ENCODE results near the gene FEM1B. TPM values are rescaled to one million over a fixed set of nuclear protein-coding genes. Genes with fewer than 3 reads are reported as not detected.
"Not testable (repeated sequence)": the region's sequence is repeated elsewhere in the genome, so short reads cannot be mapped to it uniquely, and the experiment has no call there.

Gene FEM1B
- total RNA-seq = 70.7 TPM

DNA sequence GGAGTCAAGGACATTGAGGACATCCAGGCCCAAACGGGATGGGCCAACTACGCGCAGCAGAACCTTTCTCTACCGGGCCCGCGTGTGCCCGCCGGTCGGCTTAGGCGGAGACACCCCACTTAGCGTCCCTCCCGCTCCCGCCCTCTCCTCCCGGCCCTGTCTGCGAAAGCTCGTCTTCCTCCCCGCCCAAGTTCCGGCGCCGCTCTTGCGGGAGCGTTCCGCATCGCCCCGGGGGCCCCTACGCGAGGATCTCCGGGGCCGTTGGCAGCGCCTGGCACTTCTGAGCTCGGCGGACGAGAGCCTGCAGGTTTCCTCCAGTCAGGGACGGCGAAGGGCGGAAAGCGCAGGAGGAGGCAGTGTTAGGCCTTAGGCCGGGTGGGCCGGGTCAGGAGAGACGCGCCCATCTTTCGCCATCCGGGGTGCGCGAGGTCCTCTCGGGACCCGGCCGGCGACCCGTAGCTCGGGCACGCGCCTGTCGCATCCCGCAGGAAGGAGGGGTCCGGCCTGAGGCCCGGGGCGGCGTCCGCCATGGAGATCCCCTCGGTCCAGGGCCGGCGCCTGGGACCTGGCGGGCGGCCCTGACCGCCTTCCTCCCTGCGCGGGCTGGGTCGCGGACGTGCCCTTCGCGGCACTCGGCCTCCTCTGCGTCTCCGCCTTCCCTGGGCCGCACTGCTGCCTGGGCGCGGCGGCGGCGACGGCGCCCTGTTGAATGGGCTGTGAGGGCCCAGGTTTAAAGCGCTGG is at the start of gene FEM1B:
Gene FEM1B, plus strand, starts transcription at position 143 of the 742 bp plus-strand sequence. CDS start 673 bp downstream, outside the sequence.
- DNase-seq = peak; percentile 93

DNA sequence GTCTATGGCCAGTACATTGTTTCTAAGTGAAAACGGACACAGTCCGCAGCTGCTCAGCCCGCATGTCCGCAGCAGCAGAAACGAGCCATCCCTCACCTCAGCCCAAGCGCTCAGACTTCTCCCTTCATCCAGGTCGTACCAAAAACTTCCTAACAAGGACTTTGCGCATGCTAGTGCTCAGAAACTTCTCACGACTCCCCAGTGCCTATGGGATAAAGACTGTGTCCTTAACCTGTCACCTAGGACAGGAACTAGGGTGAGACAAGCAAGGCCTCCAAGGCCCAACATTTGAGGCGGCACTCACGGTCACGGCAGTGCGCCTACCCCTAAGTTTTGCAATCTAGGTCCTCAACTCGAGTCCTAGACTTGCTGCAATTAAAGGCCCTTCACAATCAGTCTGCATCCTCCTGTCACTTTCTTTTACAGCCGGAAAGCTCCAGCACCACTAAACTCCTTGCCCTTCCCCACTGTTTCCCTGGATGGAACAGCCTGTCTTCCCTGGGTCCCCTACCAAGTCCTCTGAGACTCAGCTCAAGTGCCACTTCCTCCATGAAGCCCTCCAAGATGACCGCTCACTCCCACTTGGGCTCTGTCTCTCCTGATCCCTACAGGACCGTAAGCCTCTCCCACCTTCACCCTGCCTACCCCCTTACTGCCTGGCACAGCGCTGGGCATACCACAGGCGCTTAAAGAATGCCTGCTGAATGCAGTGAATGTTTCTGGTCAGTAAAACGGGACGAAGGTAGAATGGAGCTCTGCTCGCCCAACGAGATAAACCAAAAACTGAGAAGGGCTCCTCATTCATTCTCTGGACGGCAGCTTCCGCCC is 49.2 kb upstream of the FEM1B start:
- DNase-seq = no peak

DNA sequence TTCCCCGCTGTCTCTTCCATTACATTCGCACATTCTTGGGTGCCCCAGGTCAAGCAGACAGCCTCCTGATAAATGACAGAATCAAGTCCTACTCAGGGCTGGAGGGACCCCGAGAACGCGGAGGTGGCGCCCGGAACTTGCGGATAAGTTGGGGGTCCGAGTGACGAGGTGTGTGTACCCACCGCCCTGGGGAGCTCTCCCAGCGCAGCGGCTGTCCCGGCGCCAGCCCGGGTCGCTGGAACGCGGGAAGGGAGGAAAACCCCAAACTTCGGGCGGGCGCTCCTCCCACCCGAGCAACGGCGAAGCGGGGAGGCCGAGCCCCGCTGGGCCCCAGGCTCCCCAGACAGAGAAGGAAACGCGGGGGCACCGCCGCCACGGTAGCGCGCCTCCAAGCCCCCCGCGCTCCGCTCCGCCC is 48.6 kb upstream of the FEM1B start:
- no peak for DNase-seq

DNA sequence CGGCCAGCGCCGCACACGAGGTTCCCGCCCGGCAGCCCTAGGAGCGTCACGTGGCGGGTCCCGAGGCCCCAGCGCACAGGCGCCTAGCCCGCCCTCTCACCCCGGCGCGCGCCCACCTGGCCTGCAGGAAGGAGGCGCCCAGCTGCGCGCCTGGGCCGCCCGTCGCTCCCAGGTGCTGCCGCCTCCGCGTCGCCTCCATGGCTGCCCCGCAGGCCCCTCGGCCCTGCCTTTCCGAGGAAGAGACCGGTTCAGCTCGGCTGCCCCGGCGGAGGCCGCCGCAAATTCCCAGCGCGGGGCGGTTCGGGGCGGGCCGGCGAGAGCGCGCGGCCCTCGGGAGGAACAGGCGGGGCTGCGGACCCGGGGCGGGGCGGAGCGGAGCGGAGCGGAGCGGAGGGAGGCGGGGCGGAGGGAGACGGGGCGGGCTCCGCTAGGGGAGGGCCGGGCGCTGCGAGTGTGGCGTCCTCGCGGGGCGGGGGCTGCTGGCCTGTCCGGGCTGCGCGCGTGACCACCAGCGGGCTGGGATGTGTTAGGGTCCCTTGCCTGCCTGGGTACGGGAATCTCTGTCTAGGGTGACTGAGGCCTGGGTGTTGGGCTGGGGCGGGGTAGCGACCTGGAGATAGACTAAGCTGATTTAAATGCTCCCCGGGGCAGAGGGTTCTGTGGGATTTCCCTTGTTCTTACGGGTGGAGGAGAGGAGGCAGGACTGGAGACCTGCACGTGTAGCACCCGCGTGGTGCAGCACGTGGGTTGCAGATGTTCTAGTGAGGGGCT is 48.0 kb upstream of the FEM1B start, which contains the start of gene CLN6:
Gene CLN6, minus strand, starts transcription at position 343 of the 771 bp plus-strand sequence. Its CDS starts 144 bp downstream, at position 199.
- peak; percentile 77 for DNase-seq

DNA sequence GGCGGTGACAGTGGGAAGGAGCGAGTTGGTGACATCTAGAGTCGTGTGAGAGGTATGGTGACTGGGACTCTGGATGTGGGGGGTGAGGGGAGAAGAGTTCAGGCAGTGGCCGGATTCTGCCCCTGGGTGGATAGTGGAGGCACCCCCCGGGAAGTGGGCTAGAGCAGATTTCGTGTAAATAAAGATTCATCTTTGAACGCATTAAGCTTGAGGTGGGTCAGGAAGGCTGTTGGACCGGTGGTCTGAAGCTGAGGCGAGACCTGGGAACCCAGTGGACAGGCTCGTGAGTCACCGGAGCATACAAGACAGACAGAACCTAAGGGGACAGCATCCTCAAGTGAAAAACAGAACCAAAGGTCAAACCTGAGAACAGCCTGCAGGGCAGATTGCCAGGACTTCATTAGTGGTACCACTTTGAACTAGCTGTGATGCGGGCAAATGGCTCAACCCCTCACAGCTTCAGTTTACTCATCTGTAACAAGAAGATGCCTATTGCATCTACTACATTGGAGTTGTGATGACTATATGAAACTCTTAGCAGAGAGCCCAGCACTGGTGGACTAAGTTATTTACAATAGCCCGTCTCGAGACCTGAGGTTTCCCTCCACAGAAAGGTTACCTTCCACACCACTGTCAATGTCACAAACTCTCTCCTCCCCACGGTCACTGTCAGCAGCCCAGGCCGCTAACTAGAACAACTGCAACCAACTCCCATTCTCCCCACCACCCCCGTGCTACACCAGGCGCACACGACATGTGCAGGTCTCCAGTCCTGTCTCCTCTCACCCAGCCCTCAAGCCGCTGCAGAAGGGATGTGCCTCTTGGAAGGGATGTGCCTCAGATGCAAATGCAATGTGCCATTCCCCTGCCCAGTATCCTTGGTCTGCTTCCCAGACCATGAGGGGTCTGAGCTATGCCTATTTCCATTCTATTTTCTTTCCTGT is 47.1 kb upstream of the FEM1B start:
- DNase-seq = no peak

DNA sequence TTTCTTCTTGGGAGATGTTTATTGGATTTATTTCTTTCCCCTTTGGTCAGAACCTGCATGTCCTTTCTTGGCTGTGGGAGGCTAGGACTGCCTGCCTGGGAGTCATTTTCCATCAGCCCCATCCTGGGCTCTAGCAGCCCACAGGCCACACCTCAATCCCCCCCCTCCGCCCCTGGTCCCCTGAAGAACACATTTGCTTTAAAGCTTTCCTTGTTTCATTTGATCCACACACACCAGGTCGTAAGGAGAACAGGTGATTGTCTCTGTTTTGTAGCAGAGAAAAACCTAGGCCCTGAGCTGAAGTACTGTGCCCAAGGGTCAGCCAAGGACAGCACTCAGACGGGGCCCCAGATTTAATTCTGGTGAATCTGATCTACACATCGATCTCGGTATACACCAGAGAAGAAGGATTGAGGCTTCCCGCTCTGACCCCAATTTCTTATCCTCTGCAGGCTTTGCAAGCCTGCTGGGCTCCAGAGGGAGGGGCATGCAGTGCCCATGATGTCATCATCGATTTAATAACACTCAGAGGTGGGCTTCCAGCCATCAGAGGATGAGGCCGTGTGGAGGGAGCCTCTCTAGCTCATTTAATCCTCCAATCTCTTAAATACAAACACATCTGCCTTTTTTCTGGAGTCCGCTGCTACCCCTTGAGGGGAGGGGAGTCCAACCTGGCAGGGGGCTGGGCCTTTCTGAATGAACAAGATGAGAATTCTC is 46.3 kb upstream of the FEM1B start:
- no peak for DNase-seq

DNA sequence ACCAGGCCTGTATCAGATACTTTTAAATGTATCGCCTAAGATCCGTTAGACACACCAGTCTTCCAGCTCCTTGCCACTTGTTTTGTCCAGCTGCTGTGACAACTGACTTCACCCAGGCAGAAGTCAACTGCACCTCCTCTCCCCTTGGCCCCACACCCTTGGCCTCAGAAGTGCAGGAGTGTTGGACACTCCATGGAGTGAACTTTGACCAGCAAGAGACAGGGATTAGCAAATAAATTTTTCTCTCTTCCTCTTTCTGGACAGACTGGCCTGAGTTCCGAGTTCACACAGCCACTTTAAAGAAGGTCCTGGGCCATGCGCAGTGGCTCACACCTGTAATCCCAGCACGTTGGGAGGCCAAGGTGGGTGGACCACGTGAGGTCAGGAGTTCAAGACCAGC is 45.1 kb upstream of the FEM1B start:
- DNase-seq = no peak

DNA sequence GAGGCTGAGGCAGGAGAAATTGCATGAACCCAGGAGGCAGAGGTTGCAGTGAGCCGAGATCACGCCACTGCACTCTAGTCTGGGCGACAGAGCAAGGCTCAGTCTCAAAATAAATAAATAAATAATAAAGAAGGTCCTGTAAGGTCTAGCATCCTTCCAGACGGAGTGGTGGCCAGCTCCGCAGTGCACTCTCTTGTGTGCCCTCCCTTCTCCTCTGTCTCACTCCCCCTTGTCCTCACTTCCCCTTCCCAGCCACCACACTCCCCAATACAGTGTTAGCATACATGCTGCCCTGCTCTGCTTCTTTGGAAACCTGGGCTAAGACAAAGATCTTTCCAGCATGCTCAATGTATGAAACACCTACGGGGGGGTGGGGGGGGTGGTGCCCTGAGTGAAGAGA is 44.6 kb upstream of the FEM1B start:
- no peak for DNase-seq

DNA sequence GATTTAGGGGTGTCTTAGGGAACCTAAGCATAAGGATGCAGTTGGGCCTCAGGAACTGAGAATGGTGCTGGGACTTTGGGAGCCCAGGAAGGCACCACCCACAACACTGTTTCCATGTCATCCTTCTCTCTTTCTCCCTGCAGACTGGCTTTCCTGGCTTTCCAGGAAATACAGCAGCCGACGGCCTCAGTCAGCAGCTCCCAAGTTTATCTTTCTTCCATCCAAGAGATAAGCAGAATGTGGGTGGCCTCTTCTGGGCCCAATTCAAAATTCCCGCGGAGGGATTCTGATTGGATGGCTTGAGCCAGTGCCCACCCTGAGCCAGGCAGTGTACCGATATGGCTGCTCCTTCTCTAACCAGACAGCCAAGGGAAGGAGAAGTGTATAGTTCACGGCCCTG is 43.5 kb upstream of the FEM1B start:
- DNase-seq = no peak

DNA sequence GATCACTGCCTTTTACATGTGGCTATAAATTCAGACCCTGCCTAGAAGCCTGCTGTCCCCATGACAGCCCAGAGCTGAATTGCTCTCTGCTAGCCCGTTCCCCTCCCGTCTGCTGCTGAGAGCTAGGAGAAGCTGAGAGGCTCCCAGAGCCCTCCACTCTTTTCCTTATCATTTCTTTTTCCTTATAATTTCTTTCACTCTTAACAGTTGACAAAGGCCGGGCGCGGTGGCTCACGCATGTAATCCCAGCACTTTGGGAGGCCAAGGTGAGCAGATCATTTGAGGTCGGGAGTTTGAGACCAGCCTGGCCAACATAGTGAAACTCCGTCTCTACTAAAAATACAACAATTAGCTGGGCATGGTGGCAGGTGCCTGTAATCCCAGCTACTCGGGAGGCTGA is 43.0 kb upstream of the FEM1B start:
- DNase-seq = not testable (repeated sequence)

DNA sequence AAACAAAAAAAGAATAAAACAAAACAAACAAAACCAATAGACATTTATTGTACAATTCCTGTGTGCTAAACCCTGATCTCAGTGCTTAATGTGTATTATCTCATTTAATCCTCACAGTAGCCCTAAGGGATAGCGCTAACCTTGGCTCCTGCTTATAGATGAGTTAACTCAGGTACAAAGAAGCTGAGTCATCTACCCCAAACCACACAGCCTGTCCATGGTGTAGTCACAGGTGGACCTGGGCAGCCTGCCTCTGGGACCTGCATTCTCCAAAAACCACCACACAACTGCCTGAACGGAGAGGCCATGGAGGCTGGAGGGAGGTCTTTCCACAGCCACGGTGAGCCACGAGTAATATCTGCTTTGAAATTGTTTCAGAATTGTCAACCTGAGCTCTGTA is 42.5 kb upstream of the FEM1B start:
- DNase-seq = no peak

DNA sequence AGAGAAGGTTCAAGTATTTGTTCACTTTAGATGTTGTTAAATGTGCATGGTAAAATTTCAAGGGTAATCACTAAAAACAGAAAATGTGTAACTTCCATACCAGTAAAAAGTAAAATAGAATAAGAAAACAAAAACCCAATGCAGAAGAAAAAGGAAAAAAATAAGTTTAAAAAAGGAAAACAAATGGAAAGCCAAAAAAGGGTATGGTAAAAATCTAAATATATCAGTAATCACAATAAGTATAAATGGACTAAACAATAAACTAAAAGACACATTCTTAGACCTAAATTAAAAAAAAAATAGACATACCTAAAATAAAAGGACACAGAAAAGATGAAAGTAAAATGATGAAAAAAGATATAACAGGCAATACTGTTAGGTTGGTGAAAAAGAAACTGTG is 38.5 kb upstream of the FEM1B start:
- DNase-seq = no peak

DNA sequence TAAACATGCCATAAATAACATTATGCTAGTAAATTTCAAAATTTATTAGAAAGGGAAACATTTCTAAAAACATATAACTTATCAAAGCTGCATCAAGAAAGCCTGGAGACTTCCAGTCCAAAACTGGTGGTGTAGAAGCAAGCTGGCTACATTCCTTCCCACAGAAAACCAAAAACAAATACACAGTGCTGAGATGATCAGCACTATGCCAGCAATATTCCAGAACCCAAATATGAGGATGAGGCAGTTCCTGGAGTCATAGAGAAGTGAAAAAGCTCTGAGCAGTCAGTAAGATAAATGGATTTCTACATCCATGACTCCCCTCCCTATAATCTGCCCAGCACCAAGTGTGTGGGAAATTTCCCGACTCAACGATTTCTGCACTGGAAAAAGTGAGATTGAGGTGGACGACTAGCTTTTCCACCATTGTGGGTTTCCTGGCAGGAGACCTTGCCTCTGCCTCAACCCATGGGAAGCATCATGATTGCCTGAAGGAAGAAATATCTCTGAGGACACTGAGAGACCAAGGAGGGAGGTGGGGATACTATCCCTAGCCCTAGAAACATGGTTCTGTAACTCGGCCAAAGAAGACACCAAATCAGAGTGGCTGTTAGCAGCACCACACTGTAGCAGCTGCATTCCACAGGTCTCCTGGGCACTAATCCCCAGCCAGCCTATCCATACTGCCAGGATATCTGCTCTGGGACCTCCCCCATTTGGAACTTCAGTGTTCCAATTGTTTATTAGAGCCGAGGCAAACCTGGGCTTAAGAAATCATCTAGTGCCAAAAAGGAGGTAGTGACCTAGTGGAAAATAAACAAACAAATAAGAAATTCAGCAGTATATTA is 36.2 kb upstream of the FEM1B start:
- DNase-seq = no peak

DNA sequence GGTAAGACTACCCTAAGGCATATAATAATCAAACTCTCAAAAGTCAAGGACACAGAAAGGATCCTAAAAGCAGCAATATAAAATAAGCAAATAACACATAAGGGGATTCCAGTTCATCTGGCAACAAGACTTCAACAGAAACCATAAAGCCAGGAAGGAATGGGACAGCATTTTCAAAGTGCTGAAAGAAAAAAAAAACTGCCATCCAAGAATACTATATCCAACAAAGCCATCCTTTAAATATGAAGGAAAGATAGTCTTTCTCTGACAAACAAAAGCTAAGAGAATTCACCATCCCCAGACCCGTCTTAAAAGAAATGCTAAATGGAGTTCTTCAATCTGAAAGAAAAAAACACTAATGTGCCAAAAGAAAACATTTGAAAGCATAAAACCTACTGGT is 33.3 kb upstream of the FEM1B start:
- no peak for DNase-seq

DNA sequence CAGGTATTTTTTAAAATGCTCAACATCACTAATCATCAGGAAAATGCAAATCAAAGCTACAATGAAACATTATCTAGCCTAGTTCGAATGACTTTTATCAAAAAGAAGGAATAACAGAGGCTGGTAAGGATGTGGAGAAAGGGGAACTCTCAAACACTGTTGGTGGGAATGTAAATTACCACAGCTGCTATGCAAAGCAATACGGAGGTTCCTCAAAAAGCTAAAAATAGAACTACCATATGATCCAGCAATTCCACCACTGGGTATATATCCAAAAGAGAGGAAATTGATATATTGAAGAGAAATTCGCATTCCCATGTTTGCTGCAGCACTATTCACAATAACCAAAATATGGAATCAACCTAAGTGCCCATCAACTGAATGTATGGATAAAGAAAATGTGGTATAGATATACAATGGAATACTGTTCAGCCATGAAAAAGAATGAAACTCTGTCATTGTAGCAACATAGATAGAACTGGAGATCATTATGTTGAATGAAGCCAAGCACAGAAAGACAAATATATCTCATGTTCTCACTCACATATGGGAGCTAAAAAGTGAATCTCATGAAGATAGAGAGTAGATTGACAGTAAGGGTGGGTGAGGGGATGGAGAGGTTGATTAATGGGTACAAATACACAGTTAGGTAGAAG is 28.4 kb upstream of the FEM1B start:
- DNase-seq = no peak

DNA sequence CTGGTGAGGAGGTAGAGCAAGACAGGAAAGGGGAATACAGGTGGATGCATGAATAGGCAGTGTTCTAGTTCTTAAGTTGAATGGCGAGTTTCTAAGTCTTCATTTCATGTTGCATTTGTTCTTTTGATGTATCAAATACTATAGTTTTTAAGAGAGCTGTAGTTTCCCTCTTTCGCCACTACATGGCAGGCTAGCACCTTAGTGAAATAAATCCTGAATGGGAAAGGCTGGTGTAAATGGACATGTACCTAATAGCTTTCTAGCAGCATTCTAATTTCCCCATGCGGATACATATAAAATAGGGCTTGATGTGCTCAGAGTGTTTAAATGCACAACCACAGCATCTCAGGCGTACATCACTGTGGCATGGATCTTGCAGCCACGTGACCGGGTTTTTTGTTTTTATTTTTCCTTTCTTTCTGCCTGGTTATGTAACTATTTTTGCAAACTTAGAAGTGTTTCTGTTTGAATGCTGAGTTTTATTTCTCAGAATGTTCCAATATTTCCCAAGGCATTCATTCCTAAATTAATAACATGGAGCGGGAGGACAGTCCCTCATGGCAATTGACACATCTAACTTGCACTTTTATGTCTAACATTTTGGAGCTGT is 24.5 kb upstream of the FEM1B start:
- DNase-seq = peak; percentile 64

DNA sequence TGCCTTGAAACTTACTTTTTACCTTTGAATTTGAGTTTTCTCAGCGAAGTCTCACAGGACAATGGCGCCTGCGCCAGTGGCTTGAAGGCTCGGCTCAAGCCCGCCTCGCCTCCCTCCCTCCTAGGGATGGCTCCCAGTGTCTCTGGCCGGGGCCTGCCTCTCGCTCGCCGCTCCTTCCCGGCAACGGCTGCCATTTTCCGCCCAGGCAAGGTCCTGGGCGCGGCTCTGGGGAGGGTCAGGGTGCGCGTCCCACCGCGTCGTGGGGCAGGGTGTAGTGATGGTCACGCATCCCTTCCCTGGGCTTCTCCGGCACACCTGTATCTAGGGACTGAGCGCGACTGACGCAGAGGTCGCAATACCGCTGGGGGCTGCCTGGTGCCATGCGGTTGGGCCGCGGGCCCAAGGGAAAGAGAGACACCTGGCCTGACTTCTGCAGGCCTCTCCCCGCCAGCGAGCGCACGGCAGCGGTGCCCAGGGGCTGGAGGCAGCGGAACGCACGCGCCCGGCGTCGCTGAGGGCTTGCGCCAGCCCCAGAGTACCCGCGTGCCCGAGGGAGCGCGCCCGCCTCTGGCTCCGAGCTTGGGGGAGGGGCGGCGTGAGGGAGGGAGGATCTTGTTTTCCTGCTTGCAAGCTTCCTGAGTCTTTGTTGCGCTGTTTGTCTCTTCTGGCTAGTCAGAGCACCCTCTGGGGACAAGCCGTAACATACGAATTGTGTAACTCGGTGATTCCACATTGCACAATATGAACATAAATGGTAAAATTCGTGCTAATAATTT is 20.7 kb upstream of the FEM1B start:
- DNase-seq = peak; percentile 75

DNA sequence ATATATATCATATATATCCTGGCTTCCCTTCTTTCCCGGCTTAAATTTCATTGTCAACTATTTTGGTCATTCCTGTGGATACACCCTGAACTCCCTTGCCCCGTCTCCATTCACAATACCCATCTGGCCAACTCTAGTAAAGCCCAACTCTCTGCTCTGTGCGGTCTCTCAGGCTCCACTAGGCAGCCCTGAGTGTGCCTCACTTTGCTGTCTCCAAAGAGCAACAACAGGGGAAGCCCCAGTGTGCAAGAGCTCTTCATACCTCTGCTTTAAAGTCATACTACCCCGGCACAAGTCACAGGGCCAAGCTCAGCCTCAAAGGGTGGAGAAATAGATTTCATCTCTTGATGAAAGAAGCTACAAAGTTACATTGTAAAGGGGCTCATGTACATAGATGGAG is 18.9 kb upstream of the FEM1B start:
- DNase-seq = no peak
